ENCODE data around the gene ACTG2.
A peak's percentile ranks its signal among the peaks of the same experiment; 100 is the strongest.

The ACTG2 gene

DNA sequence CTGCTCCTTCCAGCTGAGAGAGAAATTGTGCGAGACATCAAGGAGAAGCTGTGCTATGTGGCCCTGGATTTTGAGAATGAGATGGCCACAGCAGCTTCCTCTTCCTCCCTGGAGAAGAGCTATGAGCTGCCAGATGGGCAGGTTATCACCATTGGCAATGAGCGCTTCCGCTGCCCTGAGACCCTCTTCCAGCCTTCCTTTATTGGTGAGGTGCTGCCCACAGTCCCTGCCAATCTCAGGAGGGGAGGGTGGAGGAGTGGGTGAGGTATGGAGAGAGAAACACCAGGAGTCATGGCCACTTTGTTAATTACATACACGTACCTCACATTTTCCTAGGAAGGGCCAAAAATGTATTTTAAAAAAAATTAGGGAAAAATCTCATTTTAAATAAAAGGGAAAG is 21.9 kb downstream of the ACTG2 start:
- no peak for DNase-seq (ENCODE audit: low spot score)

- DNase-seq (ENCODE audit: low spot score) = no peak
Measured at GRCh38 chr2:73915437-73915993, 22.7 kb downstream of the ACTG2 start.

GRCh38 chr2:73916666-73917065 is 23.9 kb downstream of the ACTG2 start:
- no peak for DNase-seq (ENCODE audit: low spot score)

DNA sequence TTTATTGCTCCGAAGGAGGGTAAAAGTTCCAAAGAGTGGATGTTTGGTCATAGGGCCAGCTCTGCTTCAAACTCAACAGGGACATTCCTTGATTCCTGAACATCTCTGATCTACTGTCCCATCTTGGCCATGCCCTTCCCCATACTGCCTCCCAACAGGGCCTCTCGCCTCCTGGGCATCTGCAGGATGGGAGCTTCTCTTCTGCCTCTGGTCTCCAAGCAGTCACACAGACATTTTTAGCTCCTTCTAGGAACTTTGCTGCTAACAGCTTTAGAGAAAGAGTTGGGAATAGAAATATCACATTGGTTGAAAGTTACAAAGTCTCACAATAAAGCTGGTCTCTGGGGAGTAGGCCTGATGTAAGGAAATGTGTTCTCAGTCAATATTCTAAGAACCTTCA is 24.5 kb downstream of the ACTG2 start:
- no peak for DNase-seq (ENCODE audit: low spot score)

GRCh38 chr2:73917696-73918207 is 24.9 kb downstream of the ACTG2 start:
- no peak for DNase-seq (ENCODE audit: low spot score)

DNA sequence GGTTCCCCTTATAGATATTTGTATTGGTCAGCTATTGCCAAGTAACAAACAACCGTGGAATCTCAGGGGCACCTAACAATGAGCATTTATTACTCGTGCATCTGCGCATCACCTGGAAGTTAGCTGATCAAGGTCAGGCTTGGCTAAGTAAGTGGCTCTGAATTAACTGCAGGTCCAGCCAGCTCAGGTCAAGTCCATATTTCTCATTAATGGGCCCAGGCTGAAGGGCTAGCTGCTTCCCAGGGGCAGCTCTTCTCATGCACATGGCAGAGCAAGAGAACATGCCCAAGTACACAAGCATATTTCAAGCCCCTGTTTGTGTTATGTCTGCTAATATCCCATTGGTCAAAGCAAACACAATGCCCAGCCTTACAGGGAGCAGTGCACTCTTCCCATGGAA is 26.0 kb downstream of the ACTG2 start:
- DNase-seq (ENCODE audit: low spot score) = no peak

GRCh38 chr2:73919596-73920228 is 26.9 kb downstream of the ACTG2 start:
- no peak for DNase-seq (ENCODE audit: low spot score)

DNA sequence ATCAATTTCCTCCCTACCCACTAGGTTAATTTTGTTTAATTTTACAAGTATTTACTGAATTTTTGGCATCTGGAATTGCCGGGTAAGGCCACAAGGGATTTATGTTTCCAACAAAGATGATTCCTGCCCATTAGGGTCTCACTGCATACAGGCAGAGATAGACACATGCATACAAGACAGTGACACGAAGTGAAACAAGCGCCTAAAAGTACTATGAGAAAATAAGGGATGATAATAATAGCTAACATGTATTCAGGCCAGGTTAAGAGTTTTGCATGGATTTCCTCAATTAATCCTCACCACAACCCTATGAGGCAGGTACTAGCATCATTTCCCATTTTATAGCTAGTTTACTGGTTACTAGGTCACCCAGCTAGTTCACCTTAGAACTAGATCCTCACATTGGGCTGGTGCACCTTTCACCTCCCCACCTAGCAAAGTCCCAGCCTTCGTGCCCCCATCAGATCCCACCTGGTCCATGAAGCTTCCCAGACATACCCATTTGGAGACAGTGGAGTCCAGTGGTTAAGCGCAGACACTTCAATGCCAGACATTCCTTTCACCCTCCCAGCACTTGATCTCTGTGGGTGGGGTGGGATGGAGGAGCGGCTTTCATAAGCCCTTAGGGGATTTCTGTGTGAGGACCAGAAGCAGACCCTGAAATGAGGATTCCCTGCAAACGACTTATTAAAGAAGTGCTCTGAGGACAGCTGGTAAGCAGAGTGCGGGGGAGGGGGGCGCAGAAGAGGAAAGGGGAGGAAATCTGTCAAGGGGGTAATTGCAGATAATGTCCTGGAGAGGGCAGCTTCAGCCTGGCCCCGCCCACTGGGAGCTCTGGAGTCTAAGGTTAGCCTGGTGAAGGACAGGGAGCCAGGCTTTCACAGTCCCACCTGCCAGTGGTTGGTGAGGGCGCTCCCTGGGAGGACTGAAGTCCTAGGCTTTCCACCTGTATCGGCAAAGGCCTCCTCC is 28.1 kb downstream of the ACTG2 start:
- DNase-seq (ENCODE audit: low spot score) = no peak

DNA sequence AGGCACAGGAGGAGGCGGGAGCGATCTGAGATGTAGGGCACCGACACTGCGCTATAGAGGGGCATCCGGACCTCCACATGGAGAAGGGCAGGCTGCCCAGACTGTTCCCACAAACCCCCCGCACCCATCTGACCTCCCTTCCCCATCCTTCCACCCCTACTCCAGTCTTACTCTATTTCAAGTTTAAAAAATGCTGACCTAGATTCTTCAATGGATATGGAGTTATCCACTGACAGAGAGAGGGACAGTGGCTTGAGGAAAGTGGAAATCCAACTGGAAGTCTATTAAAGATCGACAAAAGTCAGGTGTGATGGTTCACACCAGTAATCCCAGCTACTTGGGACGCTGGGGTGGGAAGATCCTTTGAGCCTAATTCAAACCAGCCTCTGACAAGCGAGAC is 28.8 kb downstream of the ACTG2 start:
- no peak for DNase-seq (ENCODE audit: low spot score)

DNA sequence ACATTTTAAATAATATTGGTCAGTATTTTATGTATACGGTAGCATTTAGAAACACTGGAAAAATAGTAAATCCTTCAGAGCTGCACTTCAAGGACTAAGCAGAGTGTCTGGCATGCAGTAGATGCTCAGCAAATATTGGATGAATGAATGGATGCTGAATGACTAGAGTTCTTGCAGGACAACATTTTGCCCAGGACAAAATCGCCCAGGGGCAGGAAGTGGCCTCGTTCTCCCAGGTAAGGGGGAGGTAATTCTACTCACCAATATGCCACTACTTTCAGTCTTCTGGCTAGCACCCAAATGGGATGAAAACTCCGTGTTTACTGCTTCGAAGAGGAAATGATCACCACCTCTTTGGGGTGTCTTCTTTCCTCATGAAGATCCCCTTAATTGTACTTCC is 29.9 kb downstream of the ACTG2 start:
- DNase-seq (ENCODE audit: low spot score) = no peak

DNA sequence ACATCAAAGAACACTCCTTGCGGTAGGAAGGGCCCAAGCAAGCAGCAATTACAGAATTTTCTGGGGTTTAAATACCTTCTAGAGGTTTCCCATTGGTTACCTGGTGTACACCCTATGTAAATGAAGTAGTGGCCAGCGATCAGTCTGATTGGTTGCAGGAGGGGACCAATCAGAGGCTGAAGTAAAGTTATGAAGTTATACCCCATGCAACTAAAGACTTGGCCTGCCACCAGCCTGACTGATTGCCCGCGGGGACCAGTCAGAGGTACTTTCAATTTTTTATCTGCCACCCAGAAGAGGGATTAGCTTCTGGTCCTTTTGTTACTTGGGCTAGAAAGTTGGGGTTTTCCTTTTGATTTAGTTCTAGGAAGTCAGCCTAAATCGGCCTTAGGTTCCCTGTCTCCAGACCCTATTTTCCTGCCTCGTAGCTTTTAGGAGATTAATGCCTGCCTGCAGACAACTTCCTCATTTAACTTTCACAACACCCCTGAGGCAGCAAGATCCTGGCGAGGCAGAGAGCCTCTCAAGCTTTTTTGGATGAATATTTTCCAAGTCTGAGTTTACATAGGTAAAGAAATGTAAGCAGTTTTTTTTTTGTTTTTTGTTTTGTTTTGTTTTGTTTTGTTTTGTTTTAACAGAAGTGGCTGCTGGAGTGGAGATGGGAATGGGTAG is 32.4 kb downstream of the ACTG2 start:
- no peak for DNase-seq (ENCODE audit: low spot score)

DNA sequence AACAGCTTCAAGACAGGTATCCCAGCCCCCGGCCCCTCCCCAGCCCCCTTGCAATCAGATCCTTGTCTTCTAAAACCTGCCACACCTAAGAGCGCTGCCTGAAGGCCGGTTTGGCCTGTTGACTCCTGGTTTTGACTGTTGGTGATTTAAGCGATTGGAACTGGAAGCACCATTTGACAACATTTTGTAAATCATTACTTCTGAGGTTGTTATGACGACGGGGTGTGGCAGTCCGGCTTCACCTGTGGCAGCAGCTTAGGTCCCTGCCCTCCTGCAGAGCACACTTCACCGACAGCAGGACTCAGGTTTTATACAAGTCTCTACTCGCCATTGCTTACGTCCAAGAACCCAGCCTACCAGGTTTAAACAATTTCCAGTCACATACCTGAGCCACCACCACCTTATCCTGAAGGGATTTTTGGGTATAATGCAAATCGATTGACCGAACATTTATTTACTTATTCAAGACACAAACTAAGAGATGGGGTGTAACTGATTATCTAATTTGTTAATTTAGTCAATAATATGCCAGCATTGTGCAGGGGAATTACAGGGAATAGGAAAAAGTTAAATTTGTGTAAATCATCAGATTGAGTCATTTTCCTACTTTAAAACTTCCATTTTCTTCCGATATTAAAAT is 33.2 kb downstream of the ACTG2 start:
- no peak for DNase-seq (ENCODE audit: low spot score)

GRCh38 chr2:73926493-73927327 is 33.9 kb downstream of the ACTG2 start, which contains the start of gene DGUOK:
Gene DGUOK (plus strand): TSS chr2:73926880. CDS start chr2:73926911, 31 bp downstream.
- peak; percentile 98 for DNase-seq (ENCODE audit: low spot score)

GRCh38 chr2:73927344-73927743 is 34.5 kb downstream of the ACTG2 start:
- no peak for DNase-seq (ENCODE audit: low spot score)

DNA sequence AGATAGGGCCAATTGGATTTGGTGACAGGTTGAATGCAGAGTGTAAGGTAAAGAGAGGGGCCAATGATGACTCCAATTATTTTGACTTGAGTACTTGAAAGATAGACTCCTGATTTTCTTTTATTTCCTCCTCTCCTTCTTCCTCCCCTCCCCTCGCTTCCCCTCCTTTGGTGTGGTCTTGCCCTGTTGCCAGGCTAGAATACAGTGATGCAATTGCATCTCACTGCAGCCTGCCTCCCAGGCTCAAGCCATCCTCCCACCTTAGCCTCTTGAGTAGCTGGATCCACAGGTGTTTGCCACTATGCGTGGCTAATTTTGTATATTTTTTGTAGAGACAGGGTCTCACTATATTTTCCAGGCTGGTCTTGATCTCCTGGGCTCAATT is 36.1 kb downstream of the ACTG2 start:
- no peak for DNase-seq (ENCODE audit: low spot score)

GRCh38 chr2:73930386-73930785 is 37.6 kb downstream of the ACTG2 start:
- DNase-seq (ENCODE audit: low spot score) = no peak

- no peak for DNase-seq (ENCODE audit: low spot score)
Measured at GRCh38 chr2:73931531-73932500, 39.0 kb downstream of the ACTG2 start.

DNA sequence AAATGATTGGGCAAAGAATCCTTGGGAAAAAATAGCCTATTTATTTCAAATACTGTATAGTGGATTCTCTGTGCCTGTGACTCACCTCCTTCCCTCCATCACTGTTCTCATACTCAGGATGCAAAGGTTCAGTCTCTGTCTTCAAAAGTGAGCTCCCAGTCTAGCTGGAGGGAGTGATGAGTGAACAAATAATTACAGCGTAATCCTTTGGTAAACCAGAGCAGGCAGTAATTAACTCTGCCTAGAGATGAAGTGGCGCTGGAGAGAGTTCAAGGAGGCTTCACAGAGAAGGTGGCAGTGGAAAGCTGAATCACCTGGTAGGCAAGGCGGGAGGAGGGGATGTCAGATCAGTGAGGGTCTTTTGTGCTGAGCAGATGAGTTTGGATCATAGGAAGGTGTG is 40.4 kb downstream of the ACTG2 start:
- no peak for DNase-seq (ENCODE audit: low spot score)

DNA sequence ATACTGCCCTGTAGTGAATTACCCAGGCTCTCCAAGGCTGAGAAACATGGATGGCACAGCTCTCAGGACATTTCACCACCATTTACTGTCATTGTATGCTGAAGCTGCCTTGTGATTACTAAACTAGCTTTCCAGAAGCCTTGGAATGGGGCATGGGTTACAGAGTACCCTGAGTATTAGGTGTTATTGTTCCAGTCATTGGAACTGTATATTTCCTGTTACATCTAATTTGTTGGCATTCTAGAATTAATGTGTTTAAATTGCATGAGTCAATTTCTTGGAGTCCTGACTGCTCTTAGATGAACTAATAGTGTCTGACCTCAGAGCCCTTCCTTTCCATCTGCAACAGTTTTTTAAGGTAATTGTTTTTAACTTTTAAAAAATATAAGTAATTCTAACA is 42.8 kb downstream of the ACTG2 start:
- no peak for DNase-seq (ENCODE audit: low spot score)

Measured in CD4-positive, alpha-beta T cell treated with Interleukin-6 at 100 ng/mL for 8 hours (primary cell).